Measurements from ENCODE around the gene GRIK1. TPM values are rescaled to one million over a fixed set of nuclear protein-coding genes. Genes with fewer than 3 reads are reported as not detected.

Gene GRIK1
- total RNA-seq, 1 donor from 2014 or later = 5.1 TPM

- no peak for DNase-seq (ENCODE audit: low spot score)
Observed at GRCh38 chr21:29909571-29909970, 30.2 kb downstream of the GRIK1 start.

- DNase-seq (ENCODE audit: low spot score) = no peak
Observed at GRCh38 chr21:29904359-29905282, 35.2 kb downstream of the GRIK1 start.

- DNase-seq (ENCODE audit: low spot score) = no peak
Observed at GRCh38 chr21:29896884-29897283, 42.9 kb downstream of the GRIK1 start.

- DNase-seq (ENCODE audit: low spot score) = no peak
Observed at GRCh38 chr21:29893687-29894086, 46.1 kb downstream of the GRIK1 start.

GRCh38 chr21:29892379-29892778, 47.4 kb downstream of the GRIK1 start:
- no peak for DNase-seq (ENCODE audit: low spot score)

- no peak for DNase-seq (ENCODE audit: low spot score)
Observed at GRCh38 chr21:29888437-29888836, 51.4 kb downstream of the GRIK1 start.

- DNase-seq (ENCODE audit: low spot score) = no peak
Observed at GRCh38 chr21:29887313-29888009, 52.3 kb downstream of the GRIK1 start.

- DNase-seq (ENCODE audit: low spot score) = no peak
Observed at GRCh38 chr21:29885491-29885890, 54.3 kb downstream of the GRIK1 start.

GRCh38 chr21:29875873-29876272, 63.9 kb downstream of the GRIK1 start:
- DNase-seq (ENCODE audit: low spot score) = no peak

GRCh38 chr21:29875036-29875716, 64.6 kb downstream of the GRIK1 start:
- no peak for DNase-seq (ENCODE audit: low spot score)

- DNase-seq (ENCODE audit: low spot score) = no peak
Observed at GRCh38 chr21:29873908-29874307, 65.9 kb downstream of the GRIK1 start.

- DNase-seq (ENCODE audit: low spot score) = no peak
Observed at GRCh38 chr21:29870814-29871213, 69.0 kb downstream of the GRIK1 start.

- no peak for DNase-seq (ENCODE audit: low spot score)
Observed at GRCh38 chr21:29867796-29868195, 72.0 kb downstream of the GRIK1 start.

GRCh38 chr21:29860346-29860745, 79.5 kb downstream of the GRIK1 start:
- DNase-seq (ENCODE audit: low spot score) = no peak

- no peak for DNase-seq (ENCODE audit: low spot score)
Observed at GRCh38 chr21:29857150-29857549, 82.6 kb downstream of the GRIK1 start.

GRCh38 chr21:29854795-29855194, 85.0 kb downstream of the GRIK1 start:
- no peak for DNase-seq (ENCODE audit: low spot score)

GRCh38 chr21:29851611-29852010, 88.2 kb downstream of the GRIK1 start:
- DNase-seq (ENCODE audit: low spot score) = no peak

- DNase-seq (ENCODE audit: low spot score) = peak; percentile 86
Observed at GRCh38 chr21:29849735-29850176, 90.0 kb downstream of the GRIK1 start.

GRCh38 chr21:29843804-29844203, 96.0 kb downstream of the GRIK1 start:
- DNase-seq (ENCODE audit: low spot score) = no peak

GRCh38 chr21:29834617-29835016, 105.2 kb downstream of the GRIK1 start:
- DNase-seq (ENCODE audit: low spot score) = no peak

GRCh38 chr21:29832217-29832616, 107.6 kb downstream of the GRIK1 start:
- DNase-seq (ENCODE audit: low spot score) = no peak
